Hepatocyte (in vitro differentiated cells): Measurements from ENCODE around the gene TTC23. TPM values are rescaled to one million over a fixed set of nuclear protein-coding genes. Genes with fewer than 3 reads are reported as not detected.

Experiments used
- DNase-seq: peaks from one replicate; pipeline ENCODE4 v3.0.0-alpha.2; 2016; ENCODE audit warnings: low spot score
- H2AFZ ChIP-seq: fragments of 200-600 bp; sonication (generic); 2 replicates; pipeline ENCODE4 v1.6.0; 2016; ENCODE audit warnings: antibody characterized with exemption, mild to moderate bottlenecking
- H3K27ac ChIP-seq: fragments of 200-600 bp; sonication (generic); 2 replicates; pipeline ENCODE4 v1.5.1; 2016; ENCODE audit warnings: mild to moderate bottlenecking
- H3K27me3 ChIP-seq: fragments of 200-600 bp; sonication (generic); 2 replicates; pipeline ENCODE4 v1.6.1; 2016
- H3K36me3 ChIP-seq: fragments of 200-600 bp; sonication (generic); replicated peaks from 2 replicates; pipeline ENCODE4 v1.5.1; 2016; ENCODE audit warnings: low read depth; ENCODE audit not compliant: insufficient read depth
- H3K4me1 ChIP-seq: fragments of 200-600 bp; sonication (generic); 2 replicates; pipeline ENCODE4 v1.5.1; 2016; ENCODE audit warnings: mild to moderate bottlenecking, moderate library complexity; ENCODE audit not compliant: insufficient read depth
- H3K4me2 ChIP-seq: fragments of 200-600 bp; sonication (generic); 2 replicates; pipeline ENCODE4 v1.6.0; 2016
- H3K4me3 ChIP-seq: fragments of 200-600 bp; sonication (generic); 2 replicates; pipeline ENCODE4 v1.5.1; 2016; ENCODE audit warnings: mild to moderate bottlenecking
- H3K79me2 ChIP-seq: fragments of 200-600 bp; sonication (generic); 2 replicates; pipeline ENCODE4 v1.6.0; 2017; ENCODE audit warnings: mild to moderate bottlenecking
- H3K9me2 ChIP-seq: fragments of 200-600 bp; sonication (generic); replicated peaks from 2 replicates; pipeline ENCODE4 v1.6.0; 2017; ENCODE audit warnings: mild to moderate bottlenecking; ENCODE audit not compliant: insufficient read depth
- H3K9me3 ChIP-seq: fragments of 200-600 bp; sonication (generic); 2 replicates; pipeline ENCODE4 v1.5.1; 2016; ENCODE audit warnings: low read depth, mild to moderate bottlenecking
- H4K20me1 ChIP-seq: fragments of 200-600 bp; sonication (generic); 2 replicates; pipeline ENCODE4 v1.6.0; 2016; ENCODE audit warnings: mild to moderate bottlenecking; ENCODE audit not compliant: insufficient read depth, poor library complexity, severe bottlenecking
- CTCF ChIP-seq: fragments of 200-600 bp; sonication (generic); IDR thresholded peaks from 2 replicates; pipeline ENCODE4 v1.5.1; 2016; ENCODE audit warnings: antibody characterized with exemption, mild to moderate bottlenecking; ENCODE audit not compliant: poor library complexity
- EZH2 ChIP-seq: fragments of 200-600 bp; sonication (generic); IDR thresholded peaks from 2 replicates; pipeline ENCODE4 v1.6.1; 2016; ENCODE audit warnings: antibody characterized with exemption, mild to moderate bottlenecking, borderline replicate concordance
- EZH2phosphoT487 ChIP-seq: fragments of 200-600 bp; sonication (generic); IDR thresholded peaks from one replicate; pipeline ENCODE4 v1.6.1; 2018; ENCODE audit warnings: antibody characterized with exemption, mild to moderate bottlenecking, low read depth, moderate library complexity; ENCODE audit not compliant: unreplicated experiment, severe bottlenecking
- WGBS: methylation state at CpG from one replicate; pipeline ENCODE4 v1.1.6; 2016; ENCODE audit warnings: low lambda C conversion rate; ENCODE audit errors: missing lambda C conversion rate; 5-methylcytosine and 5-hydroxymethylcytosine counted together
- polyA plus RNA-seq: library from polyadenylated mRNA; unstranded; fragments of >200 nt; fragmentation: Nextera tagmentation; extraction: Ambion mirVana; gene quantifications from 2 replicates; pipeline ENCODE4 v1.2.1, GENCODE V29; 2016
- total RNA-seq: library from RNA; depleted of rRNA; stranded (reverse); fragments of >200 nt; gene quantifications from 2 replicates; pipeline ENCODE4 v1.2.3, GENCODE V29; 2014

Gene TTC23
- total RNA-seq (33.2 and 46.3 TPM in 2 replicates), polyA plus RNA-seq (31.3 and 40.4 TPM in 2 replicates)

- Histone ChIP-seq H3K27ac (peak within 1 kb of the TSS; percentile 96), H2AFZ (peak within 1 kb of the TSS; percentile 74), H3K4me1 (no peaks in the 10 kb centered on the region), H3K27me3 (no peaks in the 10 kb centered on the region), H3K9me2 (no peaks in the 10 kb centered on the region), H3K79me2 (peaks cover 64% of the 10 kb centered on the region), H3K4me2 (peak within 1 kb of the TSS; percentile 79), H4K20me1 (no peaks in the 10 kb centered on the region), H3K4me3 (peak within 1 kb of the TSS; percentile 66), H3K9me3 (no peaks in the 10 kb centered on the region), H3K36me3 (no peaks in the 10 kb centered on the region)
- peak; percentile 73 for DNase-seq
- TF ChIP-seq EZH2phosphoT487: no peak
- TF ChIP-seq EZH2: no peak
- TF ChIP-seq CTCF: no peak
- WGBS: 2% methylated on average over 14 of the region's 14 CpGs
Measured at GRCh38 chr15:99249270-99249841, at the start of gene TTC23. Gene TTC23 (minus strand): TSS chr15:99249581. CDS start chr15:99228712, 20,869 bp downstream.

GRCh38 chr15:99296386-99296785 lies 47.0 kb upstream of the TTC23 start:
- no peak overlapping the region for H3K4me3 ChIP-seq
- no peak overlapping the region for H3K27ac ChIP-seq
- 93% methylated on average over 2 of the region's 2 CpGs for WGBS
- no peaks in the 10 kb centered on the region for H3K36me3 ChIP-seq
- H3K9me2 ChIP-seq: no peaks in the 10 kb centered on the region
- TF ChIP-seq CTCF (no peak), EZH2 (no peak), EZH2phosphoT487 (no peak)
- H2AFZ ChIP-seq: no peak overlapping the region
- no peaks in the 10 kb centered on the region for H3K27me3 ChIP-seq
- no peaks in the 10 kb centered on the region for H3K4me1 ChIP-seq
- no peak overlapping the region for H3K4me2 ChIP-seq
- H4K20me1 ChIP-seq: no peaks in the 10 kb centered on the region
- no peaks in the 10 kb centered on the region for H3K79me2 ChIP-seq
- DNase-seq: no peak
- H3K9me3 ChIP-seq: no peaks in the 10 kb centered on the region

- Histone ChIP-seq H3K27me3 (no peaks in the 10 kb centered on the region), H3K79me2 (no peaks in the 10 kb centered on the region), H3K9me3 (no peaks in the 10 kb centered on the region), H3K27ac (no peak overlapping the region), H4K20me1 (no peaks in the 10 kb centered on the region), H3K4me3 (no peak overlapping the region), H2AFZ (no peak overlapping the region), H3K4me2 (no peak overlapping the region), H3K9me2 (no peaks in the 10 kb centered on the region), H3K36me3 (no peaks in the 10 kb centered on the region), H3K4me1 (no peaks in the 10 kb centered on the region)
- DNase-seq: no peak
- no peak for TF ChIP-seq EZH2phosphoT487
- TF ChIP-seq EZH2: no peak
- no peak for TF ChIP-seq CTCF
Measured at GRCh38 chr15:99295840-99296239, 46.5 kb upstream of the TTC23 start.

- Histone ChIP-seq H3K9me2 (no peaks in the 10 kb centered on the region), H3K9me3 (no peaks in the 10 kb centered on the region), H3K4me1 (no peaks in the 10 kb centered on the region), H3K79me2 (no peaks in the 10 kb centered on the region), H3K27ac (no peak overlapping the region), H3K36me3 (no peaks in the 10 kb centered on the region), H4K20me1 (no peaks in the 10 kb centered on the region), H3K4me2 (no peak overlapping the region), H3K4me3 (no peak overlapping the region), H2AFZ (no peak overlapping the region), H3K27me3 (no peaks in the 10 kb centered on the region)
- DNase-seq: no peak
- TF ChIP-seq EZH2: no peak
- no peak for TF ChIP-seq EZH2phosphoT487
- TF ChIP-seq CTCF: no peak
Measured at GRCh38 chr15:99291643-99292042, 42.3 kb upstream of the TTC23 start.
